BJ (cell line): ENCODE data around the gene SPX. TPM values are rescaled to one million over a fixed set of nuclear protein-coding genes. Genes with fewer than 3 reads are reported as not detected.

Experiments
- CTCF ChIA-PET: fragments of 350-600 bp; formaldehyde crosslinking; extraction: SDS; loops from one replicate; lab custom pipeline; 2021; ENCODE audit warnings: antibody characterized with exemption, inconsistent platforms; lab: Yijun Ruan, JAX
- POLR2A ChIA-PET: fragments of 300-600 bp; sonication (Branson Sonifier 250); formaldehyde crosslinking; extraction: SDS; loops from one replicate; lab custom pipeline; 2021; ENCODE audit warnings: antibody characterized with exemption; lab: Charles Lee
- DNase-seq: peaks from one replicate; pipeline ENCODE4 v3.0.0-alpha.2; 2011; ENCODE audit warnings: low read depth
- H3K27me3 ChIP-seq: 2 replicates; pipeline ENCODE4 v1.6.0; 2011; ENCODE audit warnings: low read length; ENCODE audit not compliant: control insufficient read depth, insufficient read depth
- H3K36me3 ChIP-seq: 2 replicates; pipeline ENCODE4 v1.5.1; 2011; ENCODE audit warnings: low read length; ENCODE audit not compliant: control insufficient read depth, insufficient read depth
- H3K4me3 ChIP-seq: 2 replicates; pipeline ENCODE4 v1.5.1; 2011; ENCODE audit warnings: low read depth, mild to moderate bottlenecking, control low read depth, low read length
- CTCF ChIP-seq: IDR thresholded peaks from 2 replicates; pipeline ENCODE4 v1.5.1; 2011; ENCODE audit warnings: low read depth, mild to moderate bottlenecking, control low read depth, inconsistent platforms, low read length, moderate library complexity; ENCODE audit not compliant: insufficient read depth
- polyA plus RNA-seq: library from polyadenylated mRNA; depleted of rRNA; stranded (reverse); fragments of >200 nt; gene quantifications from 2 replicates; pipeline ENCODE4 v1.2.3, GENCODE V29; 2011

SPX gene
- polyA plus RNA-seq, 1 experiment = 0.06 TPM

DNA sequence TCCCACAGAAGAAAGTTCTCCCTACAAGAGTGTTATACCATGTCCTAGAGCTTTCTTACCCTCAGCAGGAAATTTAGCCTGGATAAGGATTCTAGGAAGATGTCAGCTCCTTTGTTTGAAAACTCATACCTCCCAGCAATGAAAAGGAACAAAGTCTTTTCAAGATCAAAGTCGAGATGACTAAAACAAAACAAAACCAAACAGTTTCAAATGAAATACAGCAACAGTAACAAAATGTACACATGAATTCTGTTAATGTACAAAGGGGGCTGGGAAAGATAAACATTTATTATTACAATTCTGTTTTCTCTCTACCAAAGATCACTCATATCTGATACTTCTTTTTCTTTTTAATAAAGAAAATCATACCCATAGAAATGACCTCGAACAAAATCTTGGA lies 36.8 kb downstream of the SPX start:
- CTCF ChIA-PET = no interaction called here

GRCh38 chr12:21566223-21566906 lies 40.3 kb downstream of the SPX start:
- no peak for TF ChIP-seq CTCF
- Histone ChIP-seq H3K36me3 (no peaks in the 10 kb centered on the region), H3K4me3 (no peak overlapping the region), H3K27me3 (no peaks in the 10 kb centered on the region)
- ChIA-PET CTCF (no interaction called here), POLR2A (no interaction called here)
- no peak for DNase-seq

More for the DNA sequence above, 36.8 kb downstream of the SPX start:
- Histone ChIP-seq H3K4me3 (no peak overlapping the region), H3K36me3 (no peaks in the 10 kb centered on the region), H3K27me3 (no peaks in the 10 kb centered on the region)
- POLR2A ChIA-PET = no interaction called here
- DNase-seq = no peak
- no peak for TF ChIP-seq CTCF

DNA sequence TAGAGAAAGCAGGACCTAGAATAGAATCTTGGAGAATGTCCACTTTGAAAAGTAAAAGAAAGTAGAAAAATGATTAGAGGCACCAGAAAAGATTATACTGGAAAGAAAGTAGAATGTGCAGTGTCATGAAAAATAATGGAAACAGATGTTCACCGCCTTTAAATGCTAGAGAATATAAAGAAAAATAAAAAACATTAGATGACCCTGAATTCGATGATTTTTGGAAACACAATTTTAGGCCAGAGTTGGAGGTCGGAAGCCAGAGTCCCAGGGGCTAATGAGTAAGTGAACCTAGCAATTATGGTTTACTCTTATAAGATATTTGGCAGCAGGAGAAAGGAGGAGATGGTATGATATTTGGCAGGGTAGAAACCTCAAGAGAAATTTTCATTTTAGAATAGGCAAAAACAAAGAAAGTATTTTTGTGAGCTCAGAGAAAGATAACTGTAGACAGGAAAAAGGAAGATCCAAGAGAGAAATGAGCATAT lies 40.9 kb downstream of the SPX start:
- CTCF ChIA-PET = no interaction called here

GRCh38 chr12:21568115-21568514 lies 42.0 kb downstream of the SPX start:
- Histone ChIP-seq H3K27me3 (no peaks in the 10 kb centered on the region), H3K36me3 (no peaks in the 10 kb centered on the region), H3K4me3 (no peak overlapping the region)
- POLR2A ChIA-PET = no interaction called here
- TF ChIP-seq CTCF = no peak
- no peak for DNase-seq
- CTCF ChIA-PET = interaction anchor here (0.8 kb wide), 1 partner anchor 28 kb away, joined by 3 read pairs; no protein-coding TSS in a partner anchor

More for the DNA sequence above, 40.9 kb downstream of the SPX start:
- DNase-seq = no peak
- TF ChIP-seq CTCF = no peak
- no peaks in the 10 kb centered on the region for H3K27me3 ChIP-seq
- H3K4me3 ChIP-seq = no peak overlapping the region
- POLR2A ChIA-PET = no interaction called here
- H3K36me3 ChIP-seq = no peaks in the 10 kb centered on the region

- Histone ChIP-seq H3K27me3 (no peaks in the 10 kb centered on the region), H3K4me3 (no peak overlapping the region), H3K36me3 (no peaks in the 10 kb centered on the region)
- no peak for DNase-seq
- CTCF ChIA-PET = no interaction called here
- POLR2A ChIA-PET = no interaction called here
- TF ChIP-seq CTCF = no peak
These were observed 45.0 kb downstream of the SPX start for GRCh38 chr12:21571046-21571445.
